Measurements from ENCODE around the gene PRUNE2.
"Not testable (repeated sequence)": the region's sequence is repeated elsewhere in the genome, so short reads cannot be mapped to it uniquely, and the experiment has no call there.

Gene PRUNE2

DNA sequence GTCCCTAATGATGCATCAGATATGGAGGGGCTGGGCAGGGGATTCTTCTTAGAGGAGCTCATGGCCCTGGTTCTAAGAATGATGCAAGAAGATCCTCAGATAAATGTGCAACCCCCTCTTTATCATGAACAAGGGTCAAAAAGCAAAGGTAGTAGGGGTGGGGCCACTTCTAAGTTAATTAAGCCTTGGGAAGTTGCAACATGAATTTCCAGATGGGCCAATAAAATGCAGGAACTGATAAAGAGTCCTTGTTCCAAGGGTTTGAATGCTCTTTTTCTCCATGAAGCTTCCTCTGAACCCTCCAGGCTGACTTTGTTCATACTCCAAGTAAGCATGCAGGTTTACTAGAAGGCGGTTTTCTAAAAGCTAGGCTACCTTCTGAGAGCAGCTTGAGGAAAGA lies 116.1 kb downstream of the PRUNE2 start:
- no peak for DNase-seq (ENCODE audit: low read depth)

DNA sequence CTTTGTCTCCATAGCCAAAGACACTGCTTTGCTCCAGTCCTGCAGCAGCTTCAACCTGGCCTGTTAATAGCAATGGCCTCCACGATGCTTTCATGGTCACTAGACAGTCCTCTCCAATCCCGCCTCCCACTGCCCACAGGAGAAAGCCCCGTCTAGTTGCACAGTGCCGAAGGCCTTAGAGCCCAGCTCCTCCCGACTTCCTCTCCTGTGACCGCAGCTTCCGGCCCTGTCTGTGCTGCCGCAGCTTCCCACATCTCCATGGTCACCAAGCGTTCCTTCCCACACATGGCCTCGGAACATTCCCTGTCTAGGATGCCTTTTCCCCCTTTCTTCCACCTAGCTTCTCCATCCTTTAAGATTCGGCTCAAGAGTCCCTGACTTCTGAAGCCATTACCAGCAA lies 118.2 kb downstream of the PRUNE2 start:
- no peak for DNase-seq (ENCODE audit: low read depth)

DNA sequence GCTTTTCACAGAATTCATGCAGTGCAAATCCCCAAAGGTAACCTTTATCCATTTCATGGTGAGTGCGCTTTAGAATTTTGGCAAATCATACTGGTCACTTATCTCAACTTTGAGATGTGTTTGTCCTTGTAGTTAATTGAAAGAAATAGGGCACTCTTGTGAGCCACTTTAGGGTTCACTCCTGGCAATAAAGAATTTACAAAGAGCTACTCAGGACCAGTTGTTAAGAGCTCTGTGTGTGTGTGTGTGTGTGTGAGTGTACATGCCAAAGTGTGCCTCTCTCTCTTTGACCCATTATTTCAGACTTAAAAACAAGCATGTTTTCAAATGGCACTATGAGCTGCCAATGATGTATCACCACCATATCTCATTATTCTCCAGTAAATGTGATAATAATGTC lies 120.4 kb downstream of the PRUNE2 start:
- no peak for DNase-seq (ENCODE audit: low read depth)

DNA sequence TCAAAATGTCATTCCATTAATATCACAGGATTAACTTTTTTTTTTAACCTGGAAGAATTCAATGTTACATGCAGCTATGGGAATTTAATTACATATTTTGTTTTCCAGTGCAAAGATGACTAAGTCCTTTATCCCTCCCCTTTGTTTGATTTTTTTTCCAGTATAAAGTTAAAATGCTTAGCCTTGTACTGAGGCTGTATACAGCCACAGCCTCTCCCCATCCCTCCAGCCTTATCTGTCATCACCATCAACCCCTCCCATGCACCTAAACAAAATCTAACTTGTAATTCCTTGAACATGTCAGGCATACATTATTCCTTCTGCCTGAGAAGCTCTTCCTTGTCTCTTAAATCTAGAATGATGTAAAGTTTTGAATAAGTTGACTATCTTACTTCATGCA lies 121.0 kb downstream of the PRUNE2 start:
- DNase-seq (ENCODE audit: low read depth) = no peak

DNA sequence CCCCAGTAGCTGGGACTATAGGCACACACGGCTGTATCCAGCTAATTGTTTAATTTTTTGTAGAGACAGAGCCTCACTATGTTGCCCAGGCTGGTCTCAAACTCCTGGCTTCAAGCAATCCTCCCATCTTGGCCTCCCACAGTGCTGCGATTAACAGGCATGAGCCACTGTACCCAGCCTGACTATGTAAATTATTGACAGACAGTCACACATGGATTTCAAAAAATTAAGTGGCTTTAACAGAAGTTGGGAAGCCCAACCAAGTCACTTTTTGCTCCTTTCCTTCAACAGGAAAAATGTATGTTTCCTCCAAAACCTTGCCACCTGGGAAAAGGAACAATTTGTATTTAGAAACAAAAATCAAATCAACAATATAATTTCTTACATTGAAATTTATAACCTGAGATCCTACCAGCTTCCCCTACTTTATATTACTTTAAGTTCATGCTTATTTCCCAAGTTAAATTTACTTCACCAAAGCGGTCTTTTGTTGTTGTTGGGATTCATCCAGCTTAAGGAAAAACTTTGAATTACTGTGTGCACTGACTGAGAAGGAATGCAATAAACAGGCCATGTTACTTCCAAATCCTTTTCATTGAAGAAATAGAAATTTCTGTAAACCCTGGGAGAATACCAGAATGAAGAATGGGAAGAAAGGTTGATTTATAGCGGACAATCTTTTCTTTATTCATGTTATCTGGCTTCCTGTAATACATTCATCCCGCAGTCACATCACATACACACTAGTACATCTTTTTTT lies 133.0 kb downstream of the PRUNE2 start:
- DNase-seq (ENCODE audit: low read depth) = no peak

DNA sequence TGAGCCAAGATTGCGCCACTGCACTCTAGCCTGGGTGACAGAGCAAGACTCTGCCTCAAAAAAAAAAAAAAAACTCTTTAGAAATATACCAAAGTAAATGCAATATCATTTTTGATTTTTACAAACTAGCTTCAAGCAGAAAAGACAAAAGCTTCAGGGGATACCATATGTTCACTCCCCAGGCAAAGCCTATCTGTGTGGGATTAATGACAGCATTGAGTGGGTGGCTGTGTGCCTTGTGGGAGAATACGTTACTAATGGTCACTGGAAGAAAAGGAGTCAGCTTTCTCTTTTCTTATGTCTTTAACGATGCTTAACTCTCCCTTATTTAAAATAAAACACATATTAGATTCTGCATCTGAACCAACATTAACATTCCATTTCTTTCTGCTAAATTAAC lies 139.8 kb downstream of the PRUNE2 start:
- no peak for DNase-seq (ENCODE audit: low read depth)

DNA sequence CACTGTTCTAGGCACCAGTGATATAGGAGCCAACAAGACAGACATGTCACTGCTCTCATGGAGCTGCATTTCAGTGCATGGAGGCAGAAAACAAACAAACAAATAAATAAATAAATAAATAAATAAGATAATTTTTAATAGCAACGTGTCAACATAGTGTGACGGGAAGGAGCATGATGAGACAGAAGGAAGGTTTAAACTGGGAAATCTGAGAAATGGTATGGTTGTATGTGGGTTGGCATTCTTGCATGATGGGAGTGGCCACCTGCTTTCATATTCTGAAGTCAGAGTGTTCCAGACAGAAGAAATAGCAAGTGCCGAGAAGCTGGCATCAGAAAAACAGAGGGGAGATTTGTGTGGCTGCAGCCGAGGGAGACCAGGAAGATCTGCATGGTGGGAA lies 141.8 kb downstream of the PRUNE2 start, which contains the start of gene PCA3:
TSS of gene PCA3 (plus strand) at position 301 of the 400 bp plus-strand sequence.
- no peak for DNase-seq (ENCODE audit: low read depth)

DNA sequence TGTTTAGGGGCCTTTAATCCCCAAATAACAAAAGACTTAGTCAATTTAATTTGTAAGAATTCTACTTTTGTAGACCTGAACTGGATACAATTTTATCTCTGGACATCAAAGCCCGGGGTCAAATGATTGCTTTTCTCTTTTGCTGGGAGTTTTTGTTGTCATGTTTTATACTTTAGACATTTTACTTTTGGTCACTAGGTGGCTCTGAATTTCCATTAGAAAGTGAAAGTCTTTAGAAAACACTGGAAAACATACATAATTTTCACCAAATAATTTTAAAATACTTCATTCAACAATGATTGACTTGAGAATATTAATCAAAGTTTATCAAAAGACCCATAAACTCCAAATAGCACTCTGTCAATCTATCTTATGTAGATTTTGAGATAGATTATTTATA lies 144.5 kb downstream of the PRUNE2 start:
- DNase-seq (ENCODE audit: low read depth) = no peak

DNA sequence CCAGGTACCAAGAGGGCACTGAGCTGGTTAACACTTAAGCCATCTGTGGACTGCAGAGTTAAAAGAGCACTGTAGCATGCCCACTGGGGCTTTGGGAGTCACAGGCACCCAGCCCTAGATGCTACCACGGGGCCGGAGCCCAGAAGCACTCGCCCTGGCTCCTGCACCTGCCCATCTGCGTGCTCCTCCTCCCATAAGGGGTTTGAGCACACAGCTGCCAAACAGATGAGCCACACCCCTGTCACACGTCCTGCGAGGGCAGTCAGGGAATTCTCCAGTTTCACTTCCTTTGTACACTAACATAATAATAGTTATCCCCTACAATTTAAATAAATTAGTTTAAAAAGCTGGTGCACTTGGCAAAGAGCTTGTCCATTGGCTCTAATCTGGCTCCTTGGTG lies 146.2 kb downstream of the PRUNE2 start:
- no peak for DNase-seq (ENCODE audit: low read depth)

DNA sequence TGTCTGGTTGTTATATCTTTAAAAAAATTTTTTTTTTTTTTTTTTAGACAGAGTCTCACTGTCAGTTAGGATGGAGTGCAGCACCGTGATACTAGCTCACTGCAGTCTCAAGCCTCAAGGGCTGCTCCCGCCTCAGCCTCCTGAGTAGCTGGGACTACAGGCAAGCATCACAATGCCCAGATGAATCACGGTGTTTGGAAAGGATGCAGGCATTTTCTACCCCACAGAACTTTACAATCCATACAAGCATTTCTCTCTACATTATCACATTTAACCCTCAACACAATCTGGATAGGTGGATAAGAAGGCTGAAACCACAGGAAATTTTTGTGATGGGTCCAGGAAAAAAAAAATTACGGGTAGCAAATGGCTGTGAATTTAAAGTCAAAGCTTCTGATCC lies 147.4 kb downstream of the PRUNE2 start:
- DNase-seq (ENCODE audit: low read depth) = no peak

DNA sequence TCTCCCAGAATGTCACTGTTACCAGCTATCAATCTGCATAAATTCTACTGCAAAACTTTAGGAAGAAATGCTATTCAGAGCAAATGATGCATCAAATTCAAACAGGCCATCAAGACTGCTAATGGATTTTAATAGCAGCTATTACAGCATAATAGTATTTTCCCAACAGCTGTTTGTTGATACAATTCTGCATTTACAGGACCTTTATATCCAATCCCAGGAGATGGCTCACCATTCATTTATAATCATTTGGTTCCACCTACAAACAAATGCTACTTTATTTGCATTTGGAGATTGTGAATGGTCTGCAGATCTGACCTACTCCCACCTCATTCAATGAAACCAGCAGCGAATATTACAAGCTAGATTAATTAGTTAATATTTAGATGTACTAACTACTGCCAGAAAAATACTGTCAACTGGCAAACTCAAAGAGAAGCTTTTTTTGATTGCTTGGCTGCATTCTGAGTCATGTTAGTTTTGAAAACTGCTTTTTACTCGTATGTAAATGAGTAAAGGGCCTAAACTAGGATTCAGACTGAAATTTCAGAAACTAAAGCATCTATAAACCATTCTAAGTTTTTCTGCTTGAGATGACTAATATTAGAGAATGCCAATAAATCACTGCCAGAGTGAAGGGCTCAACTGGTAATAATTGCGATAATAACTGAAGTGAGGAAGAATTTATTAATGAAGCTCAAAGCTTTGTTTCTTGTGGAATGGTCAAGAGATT lies 148.8 kb downstream of the PRUNE2 start:
- DNase-seq (ENCODE audit: low read depth) = no peak

DNA sequence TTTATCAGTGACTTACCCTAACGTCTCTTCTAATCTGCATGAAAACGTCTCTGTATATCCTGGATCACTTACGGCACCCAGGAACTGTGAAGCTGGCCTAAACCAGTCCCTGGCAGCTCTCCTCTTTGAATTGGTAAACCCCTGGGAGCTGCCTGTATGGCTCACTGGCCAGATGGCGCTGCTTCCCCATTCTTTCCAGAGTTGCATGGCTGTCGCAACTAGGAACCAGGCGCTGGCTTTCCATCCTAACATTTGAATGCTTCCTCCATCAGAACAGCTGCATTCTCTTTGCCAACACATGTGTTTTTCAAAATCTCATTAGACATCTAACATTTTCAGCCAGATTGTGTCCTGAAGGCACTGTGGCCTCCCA lies 149.7 kb downstream of the PRUNE2 start:
- no peak for DNase-seq (ENCODE audit: low read depth)

DNA sequence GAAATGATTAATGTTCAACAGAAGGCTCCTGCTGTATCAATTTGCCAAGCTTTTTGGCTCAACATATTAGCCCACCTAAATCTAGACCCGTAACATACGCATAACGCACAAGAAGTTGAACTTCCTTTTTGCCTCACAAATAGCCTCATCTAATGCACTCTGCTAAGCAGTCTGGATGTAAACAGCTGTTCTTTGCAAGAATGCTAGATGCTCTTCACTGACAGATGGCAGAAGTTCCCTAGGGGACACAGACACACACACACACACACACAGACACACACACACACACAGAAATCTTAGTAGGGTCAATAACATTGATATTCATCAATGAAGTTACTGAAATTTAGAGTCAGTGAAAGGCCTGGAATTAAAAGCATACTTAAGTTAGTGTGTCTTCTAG lies 154.9 kb downstream of the PRUNE2 start:
- DNase-seq (ENCODE audit: low read depth) = no peak

DNA sequence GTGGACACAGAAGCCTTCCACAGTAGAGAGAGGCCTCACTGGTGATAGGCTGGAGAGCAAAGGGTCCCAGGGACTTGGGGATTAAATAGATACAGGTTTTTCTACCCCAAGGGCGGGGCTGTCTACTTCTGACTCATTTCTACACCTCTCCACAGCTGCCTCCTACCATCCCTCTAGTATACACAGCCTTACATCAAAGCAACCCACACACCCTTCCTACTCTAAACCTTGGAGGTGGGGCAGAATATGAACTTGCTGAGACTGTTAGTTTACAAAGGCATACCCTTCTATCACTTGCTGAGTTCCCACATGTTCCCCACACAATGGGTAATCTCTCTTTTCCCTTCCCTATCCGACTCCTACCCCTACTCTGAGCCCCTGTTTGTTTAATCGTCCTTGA lies 161.6 kb downstream of the PRUNE2 start:
- DNase-seq (ENCODE audit: low read depth) = no peak

DNA sequence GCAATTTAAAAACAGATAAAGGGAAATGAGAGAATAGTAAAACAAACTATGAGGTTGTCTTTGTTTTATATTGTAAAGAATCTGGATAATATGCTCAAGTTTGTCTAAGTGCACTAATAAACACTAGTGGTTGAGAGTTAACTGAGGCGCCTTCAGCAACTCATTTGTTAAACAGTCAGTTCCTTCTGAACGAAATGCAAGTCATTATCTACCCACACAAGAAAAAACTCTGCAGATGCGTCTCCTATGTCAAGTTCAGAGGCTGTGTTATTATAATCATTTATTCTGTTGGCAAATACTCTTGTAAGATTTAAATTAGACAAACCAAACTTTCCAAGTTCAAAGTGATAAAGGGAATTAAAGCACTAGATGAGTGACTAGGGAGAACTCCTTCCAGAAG lies 162.0 kb downstream of the PRUNE2 start:
- DNase-seq (ENCODE audit: low read depth) = no peak

DNA sequence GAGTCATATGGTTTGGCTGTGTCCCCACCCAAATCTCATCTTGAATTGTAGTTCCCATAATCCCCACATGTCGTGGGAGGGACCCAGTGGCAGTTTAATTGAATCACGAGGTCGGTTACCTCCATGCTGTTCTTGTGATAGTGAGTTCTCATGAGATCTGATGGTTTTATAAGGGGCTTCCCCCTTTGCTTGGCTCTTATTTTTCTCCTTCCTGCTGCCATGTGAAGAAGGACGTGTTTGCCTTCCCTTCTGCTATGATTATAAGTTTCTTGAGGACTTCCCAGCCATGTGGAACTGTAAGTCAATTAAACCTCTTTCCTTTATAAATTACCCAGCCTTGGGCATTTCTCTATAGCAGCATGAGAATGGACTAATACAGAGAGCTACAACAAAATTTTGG lies 163.0 kb downstream of the PRUNE2 start:
- not testable (repeated sequence) for DNase-seq (ENCODE audit: low read depth)

DNA sequence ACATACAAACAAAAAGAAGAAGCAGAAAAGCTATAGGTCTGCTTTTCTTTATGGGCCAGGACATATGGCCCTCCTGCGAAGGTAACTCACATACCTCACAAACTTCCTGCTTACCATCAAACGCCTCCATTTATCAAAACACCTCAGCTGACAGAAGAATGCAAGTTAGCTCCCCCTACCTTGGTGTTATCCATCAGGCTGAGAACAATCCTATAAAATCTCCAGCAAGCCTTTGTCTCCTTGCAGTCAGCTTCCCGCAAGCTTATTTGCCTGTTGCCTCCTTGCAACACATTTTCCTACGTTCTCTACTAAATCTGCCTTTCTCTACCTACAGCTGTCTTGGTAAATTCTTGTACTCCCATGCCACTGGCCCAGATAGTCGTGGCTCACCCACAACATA lies 164.4 kb downstream of the PRUNE2 start:
- no peak for DNase-seq (ENCODE audit: low read depth)

DNA sequence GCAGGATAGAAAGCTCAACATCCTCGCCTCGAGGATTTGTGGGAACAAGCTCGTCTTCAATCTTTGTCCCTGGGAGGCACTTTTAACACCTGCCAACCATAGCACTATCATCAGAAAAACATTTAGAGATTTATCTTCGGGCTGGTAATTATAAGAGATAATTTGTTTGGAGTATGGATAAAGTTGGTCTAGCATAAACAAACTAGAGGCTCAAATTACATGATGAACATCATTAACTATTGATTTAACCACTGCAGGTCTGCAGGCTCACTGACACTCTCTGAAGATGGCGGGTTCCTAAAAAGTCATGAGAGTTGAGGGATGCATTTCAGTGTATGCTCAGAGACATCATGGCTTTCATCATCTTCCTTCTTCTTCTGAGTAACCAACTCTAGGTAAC lies 167.5 kb downstream of the PRUNE2 start:
- DNase-seq (ENCODE audit: low read depth) = no peak

DNA sequence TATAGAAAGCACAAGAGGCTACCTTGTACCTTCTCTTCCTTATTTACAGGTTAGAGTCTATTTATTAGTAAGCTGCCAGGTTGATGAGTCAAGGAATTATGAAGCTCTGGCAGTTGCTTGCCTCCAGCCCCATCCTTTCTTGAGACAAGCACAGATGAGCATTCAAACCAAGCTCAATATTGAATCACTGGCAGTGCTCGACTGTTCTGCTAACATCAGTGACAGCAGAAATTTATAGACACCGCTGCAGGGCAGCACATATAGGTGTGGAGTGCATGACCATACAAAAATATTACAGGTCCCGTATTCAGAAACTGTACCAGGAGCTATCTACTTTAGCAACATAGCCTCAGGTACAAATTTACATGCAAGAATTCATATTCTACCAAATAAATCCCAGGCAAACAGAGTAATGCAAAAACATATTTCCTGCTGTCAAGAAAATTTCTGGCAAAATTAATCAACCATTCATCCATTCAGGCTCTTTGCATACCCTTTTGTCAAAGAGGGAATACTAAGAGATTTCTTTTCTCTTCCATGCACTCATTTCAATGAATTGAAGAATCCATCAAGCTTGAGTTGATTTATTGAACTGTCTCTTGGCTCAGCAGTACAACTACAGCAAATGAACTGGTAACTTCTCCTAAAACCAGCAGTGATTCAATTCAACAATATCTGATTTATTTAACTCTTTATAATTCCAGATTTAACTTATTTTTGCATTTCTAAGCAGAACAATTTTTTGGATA lies 168.6 kb downstream of the PRUNE2 start:
- no peak for DNase-seq (ENCODE audit: low read depth)

DNA sequence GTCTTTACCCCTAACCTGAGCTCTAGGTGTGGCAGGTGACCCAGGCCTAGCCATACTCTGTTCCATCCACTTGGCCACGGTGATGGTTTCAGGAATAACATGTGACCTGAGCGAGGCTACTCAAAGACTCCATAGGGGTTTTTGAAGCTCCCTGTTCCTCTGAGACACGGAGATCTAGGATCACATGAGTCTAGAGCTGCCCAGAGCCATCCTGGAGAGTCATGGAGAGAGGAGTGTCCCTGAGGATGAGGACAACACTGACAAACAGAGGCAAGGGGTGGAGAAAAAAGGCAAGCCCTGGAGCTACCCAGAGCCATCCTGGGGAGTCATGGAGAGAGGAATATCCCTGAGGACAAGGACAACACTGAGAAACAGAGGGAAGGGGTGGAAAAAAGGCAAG lies 171.2 kb downstream of the PRUNE2 start:
- no peak for DNase-seq (ENCODE audit: low read depth)

DNA sequence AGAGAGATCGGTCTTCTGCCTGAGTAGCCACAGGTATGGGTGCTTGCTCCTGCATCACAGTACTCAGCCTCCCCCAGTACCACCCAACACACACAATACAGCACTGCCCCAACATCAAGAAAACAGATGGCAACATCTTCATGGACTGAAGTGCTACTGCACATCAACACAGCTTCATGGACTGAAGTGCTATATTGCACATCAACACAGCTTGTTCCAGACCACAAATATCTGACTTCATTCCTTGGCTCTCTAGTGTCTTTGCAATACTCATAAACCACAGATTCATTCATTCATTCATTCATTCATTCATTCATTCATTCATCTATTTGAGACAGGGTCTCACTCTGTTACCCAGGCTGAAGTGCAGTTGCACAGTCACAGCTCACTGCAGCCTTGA lies 172.8 kb downstream of the PRUNE2 start:
- no peak for DNase-seq (ENCODE audit: low read depth)

DNA sequence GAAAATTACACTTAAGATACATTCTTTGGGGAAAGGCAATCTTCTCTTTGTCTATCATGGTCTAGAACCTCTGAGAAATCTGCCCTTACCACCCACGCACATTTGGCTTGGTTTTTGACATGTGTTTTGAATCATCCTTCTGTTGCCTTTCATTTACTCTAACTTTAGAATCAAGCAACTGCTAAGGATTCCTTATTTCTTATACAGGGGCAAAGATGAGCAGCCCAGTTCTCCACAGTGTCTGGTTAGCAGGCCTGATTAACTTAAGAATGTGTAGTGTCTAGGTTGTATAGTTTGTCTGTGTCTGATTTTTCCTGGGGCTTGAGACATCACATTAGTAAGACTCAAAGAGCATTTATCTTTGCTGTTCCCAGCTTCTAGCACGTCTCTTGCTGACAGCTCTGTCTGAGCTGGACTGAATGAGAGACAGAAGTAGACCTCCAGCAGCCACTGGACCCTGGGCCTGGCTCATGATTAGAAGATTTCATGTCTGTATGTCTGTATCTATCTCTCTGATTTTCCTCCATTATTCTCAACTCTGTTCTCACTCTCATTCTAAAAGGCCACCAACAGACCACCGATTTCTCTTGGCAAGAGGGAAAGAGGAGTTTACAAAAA lies 173.5 kb downstream of the PRUNE2 start:
- DNase-seq (ENCODE audit: low read depth) = no peak

DNA sequence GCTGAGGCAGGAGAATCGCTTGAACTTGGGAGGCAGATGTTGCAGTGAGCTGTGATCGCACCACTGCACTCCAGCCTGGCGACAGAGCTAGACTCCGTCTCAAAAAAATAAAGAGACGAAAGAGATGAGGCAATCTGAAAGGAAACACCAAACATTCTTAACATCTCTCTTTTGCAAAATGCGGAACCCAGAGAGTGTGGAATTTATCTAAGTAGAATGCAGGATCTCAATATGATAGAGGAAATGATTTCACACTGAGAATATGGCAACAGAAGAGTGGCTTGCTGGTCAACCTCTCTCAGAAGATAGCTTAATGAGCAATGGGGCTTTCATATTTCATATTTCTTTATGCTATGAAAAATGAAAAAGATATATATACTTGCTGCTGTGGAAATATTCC lies 175.1 kb downstream of the PRUNE2 start:
- no peak for DNase-seq (ENCODE audit: low read depth)
